K562 (cell line): Measurements from ENCODE around the gene KMO. TPM values are rescaled to one million over a fixed set of nuclear protein-coding genes. Genes with fewer than 3 reads are reported as not detected.

Experiments used
- CBX1 ChIP-seq: sonication (generic); IDR thresholded peaks from 2 replicates; pipeline ENCODE4 v1.6.1; 2016; ENCODE audit warnings: antibody characterized with exemption, low read depth, mild to moderate bottlenecking
- ERF ChIP-seq: fragments of 450-650 bp; formaldehyde crosslinking; IDR thresholded peaks from 2 replicates; pipeline ENCODE4 v1.4.0; 2020; ENCODE audit warnings: mild to moderate bottlenecking, mixed read lengths
- FOS ChIP-seq: IDR thresholded peaks from 3 replicates; pipeline ENCODE4 v1.6.1; 2011; ENCODE audit not compliant: insufficient read length; ENCODE audit errors: extremely low read depth
- MAFF ChIP-seq: IDR thresholded peaks from 2 replicates; pipeline ENCODE4 v1.6.1; 2012; ENCODE audit warnings: low read length, improper control_type of control experiment
- MYC ChIP-seq, 2 experiments: fragments of 250-450 bp in 1 of 2; sonication (Bioruptor Pico) in 1 of 2; IDR thresholded peaks; 2 replicates each; pipeline versions ENCODE4 v1.5.1 to v1.6.1; 2012 to 2021; ENCODE audit warnings: low read depth in 2 of 2, borderline replicate concordance in 1 of 2, improper control_type of control experiment in 1 of 2, low read length in 1 of 2, mild to moderate bottlenecking in 1 of 2, moderate library complexity in 1 of 2
- NCOA1 ChIP-seq: fragments of 450-650 bp; IDR thresholded peaks from 2 replicates; pipeline ENCODE4 v1.6.1; 2016; ENCODE audit warnings: low read depth
- NR2C1 ChIP-seq, 2 experiments: fragments of 450-650 bp; IDR thresholded peaks; 2 replicates each; pipeline ENCODE4 v1.6.1; 2017; ENCODE audit warnings: mild to moderate bottlenecking in 2 of 2, antibody characterized with exemption in 1 of 2, inconsistent platforms in 1 of 2, missing compliant biosample characterization in 1 of 2, missing genetic modification characterization in 1 of 2
- SOX6 ChIP-seq: fragments of 450-650 bp; IDR thresholded peaks from 2 replicates; pipeline ENCODE4 v1.6.1; 2014; ENCODE audit warnings: mild to moderate bottlenecking
- SREBF1 ChIP-seq: fragments of 150-350 bp; IDR thresholded peaks from 2 replicates; pipeline ENCODE4 v1.6.1; 2014; ENCODE audit warnings: antibody characterized with exemption, low read depth, low read length, borderline replicate concordance
- SRF ChIP-seq, 2 experiments: fragments of 250-450, 450-650 bp in 1 of 2; sonication (Bioruptor Pico) in 1 of 2; sonication (generic) in 1 of 2; formaldehyde crosslinking; IDR thresholded peaks; 2 replicates each; pipeline versions ENCODE4 v1.5.0 to v1.5.1; 2020 to 2022; ENCODE audit warnings: mild to moderate bottlenecking in 1 of 2, missing genetic modification reagents in 1 of 2
- ZC3H11A ChIP-seq: IDR thresholded peaks from 2 replicates; pipeline ENCODE4 v1.6.1; 2012; ENCODE audit warnings: low read depth, low read length, improper control_type of control experiment
- ZNF764 ChIP-seq: fragments of 250-450 bp; sonication (Bioruptor Pico); IDR thresholded peaks from 2 replicates; pipeline ENCODE4 v1.4.0; 2020; ENCODE audit warnings: low read depth, mild to moderate bottlenecking, moderate library complexity
- ZSCAN29 ChIP-seq: fragments of 450-650 bp; IDR thresholded peaks from 2 replicates; pipeline ENCODE4 v1.6.1; 2017
- polyA plus RNA-seq, 8 experiments: library from polyadenylated mRNA; depleted of rRNA in 4 of 8; stranded (reverse) in 5 of 8; unstranded in 3 of 8; fragments of >200 nt; fragmentation: Nextera tagmentation in 2 of 8; fragmentation: Illumina TruSeq in 1 of 8; extraction: Ambion mirVana in 2 of 8; extraction: Trizol in 1 of 8; gene quantifications; 2 replicates each; pipeline versions ENCODE4 v1.2.1 to v1.2.3, GENCODE V29; 2011 to 2014; ENCODE audit warnings: inconsistent platforms in 1 of 8, missing spikeins in 1 of 8
- total RNA-seq, 7 experiments: library from RNA; depleted of rRNA in 6 of 7; stranded (reverse); fragments of >200 nt in 6 of 7; fragmentation: Illumina TruSeq in 2 of 7; extraction: Trizol in 2 of 7; gene quantifications; 2 replicates each; pipeline versions ENCODE4 v1.2.1 to v1.2.3, GENCODE V29; 2011 to 2021; ENCODE audit warnings: low replicate concordance in 1 of 7
- TF ChIP-seq, protein P1 (sequence below): sonication (generic); formaldehyde crosslinking; IDR thresholded peaks from 2 replicates; pipeline ENCODE4 v1.8.0; 2023; ENCODE audit warnings: missing genetic modification reagents, mild to moderate bottlenecking, borderline replicate concordance
- TF ChIP-seq, protein P2 (sequence below): fragments of 250-450 bp; sonication (Bioruptor Pico); IDR thresholded peaks from 2 replicates; pipeline ENCODE4 v1.4.0; 2020; ENCODE audit warnings: mild to moderate bottlenecking
- TF ChIP-seq, protein P3 (sequence below): fragments of 450-650 bp; IDR thresholded peaks from 2 replicates; pipeline ENCODE4 v1.6.1; 2016; ENCODE audit warnings: antibody characterized with exemption
- TF ChIP-seq, protein P4 (sequence below): fragments of 450-650 bp; IDR thresholded peaks from 2 replicates; pipeline ENCODE4 v1.6.1; 2016

Gene KMO
- total and polyA plus RNA-seq, 9 of the 15 experiments (the other 6 are each of a cell fraction or from before 2014, with no cell fraction given) = 0.01 to 0.11 (median 0.01) TPM; not detected in 6

DNA sequence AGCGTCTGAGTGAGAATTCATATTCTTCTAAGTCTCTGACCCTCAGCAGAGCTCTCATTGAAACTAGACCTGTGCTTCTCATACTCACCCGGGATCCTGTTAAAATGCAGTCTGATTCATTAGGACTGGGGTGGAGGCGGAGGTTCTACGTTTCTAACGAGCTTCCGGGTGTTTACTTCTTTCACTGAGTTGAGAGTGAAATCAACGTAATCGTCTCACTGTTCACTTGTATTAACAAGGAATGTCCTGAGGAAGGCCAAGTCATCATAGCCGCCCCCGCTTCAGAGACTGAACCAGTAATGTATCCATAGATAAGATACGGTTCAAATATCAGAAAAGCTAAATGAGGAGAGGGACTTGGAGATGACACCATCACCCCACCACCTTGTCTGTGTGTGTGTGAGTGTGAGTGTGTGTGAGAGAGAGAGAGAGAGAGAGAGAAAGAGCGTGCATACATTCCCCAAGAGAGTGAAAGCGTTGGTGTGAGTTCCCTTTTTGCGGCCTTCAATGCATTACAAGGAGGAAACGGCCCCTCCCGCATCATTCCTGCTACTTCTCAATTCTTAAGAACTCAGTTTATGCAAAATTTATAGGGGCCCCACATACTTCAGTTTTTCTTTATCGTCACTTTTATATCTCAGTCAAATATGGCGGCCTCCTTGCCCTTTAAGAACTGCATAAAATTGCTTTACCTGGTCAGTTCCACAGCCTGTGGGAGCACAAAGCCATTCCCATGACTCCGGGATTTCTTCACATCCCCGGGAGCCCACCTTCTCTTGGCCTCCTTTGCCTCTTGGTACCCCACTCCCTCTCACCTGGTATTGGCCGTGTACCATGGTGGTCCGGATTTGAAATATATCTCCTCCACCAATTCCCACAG, 19.8 kb downstream of the KMO start (continued):
- TF ChIP-seq, protein P1, sequence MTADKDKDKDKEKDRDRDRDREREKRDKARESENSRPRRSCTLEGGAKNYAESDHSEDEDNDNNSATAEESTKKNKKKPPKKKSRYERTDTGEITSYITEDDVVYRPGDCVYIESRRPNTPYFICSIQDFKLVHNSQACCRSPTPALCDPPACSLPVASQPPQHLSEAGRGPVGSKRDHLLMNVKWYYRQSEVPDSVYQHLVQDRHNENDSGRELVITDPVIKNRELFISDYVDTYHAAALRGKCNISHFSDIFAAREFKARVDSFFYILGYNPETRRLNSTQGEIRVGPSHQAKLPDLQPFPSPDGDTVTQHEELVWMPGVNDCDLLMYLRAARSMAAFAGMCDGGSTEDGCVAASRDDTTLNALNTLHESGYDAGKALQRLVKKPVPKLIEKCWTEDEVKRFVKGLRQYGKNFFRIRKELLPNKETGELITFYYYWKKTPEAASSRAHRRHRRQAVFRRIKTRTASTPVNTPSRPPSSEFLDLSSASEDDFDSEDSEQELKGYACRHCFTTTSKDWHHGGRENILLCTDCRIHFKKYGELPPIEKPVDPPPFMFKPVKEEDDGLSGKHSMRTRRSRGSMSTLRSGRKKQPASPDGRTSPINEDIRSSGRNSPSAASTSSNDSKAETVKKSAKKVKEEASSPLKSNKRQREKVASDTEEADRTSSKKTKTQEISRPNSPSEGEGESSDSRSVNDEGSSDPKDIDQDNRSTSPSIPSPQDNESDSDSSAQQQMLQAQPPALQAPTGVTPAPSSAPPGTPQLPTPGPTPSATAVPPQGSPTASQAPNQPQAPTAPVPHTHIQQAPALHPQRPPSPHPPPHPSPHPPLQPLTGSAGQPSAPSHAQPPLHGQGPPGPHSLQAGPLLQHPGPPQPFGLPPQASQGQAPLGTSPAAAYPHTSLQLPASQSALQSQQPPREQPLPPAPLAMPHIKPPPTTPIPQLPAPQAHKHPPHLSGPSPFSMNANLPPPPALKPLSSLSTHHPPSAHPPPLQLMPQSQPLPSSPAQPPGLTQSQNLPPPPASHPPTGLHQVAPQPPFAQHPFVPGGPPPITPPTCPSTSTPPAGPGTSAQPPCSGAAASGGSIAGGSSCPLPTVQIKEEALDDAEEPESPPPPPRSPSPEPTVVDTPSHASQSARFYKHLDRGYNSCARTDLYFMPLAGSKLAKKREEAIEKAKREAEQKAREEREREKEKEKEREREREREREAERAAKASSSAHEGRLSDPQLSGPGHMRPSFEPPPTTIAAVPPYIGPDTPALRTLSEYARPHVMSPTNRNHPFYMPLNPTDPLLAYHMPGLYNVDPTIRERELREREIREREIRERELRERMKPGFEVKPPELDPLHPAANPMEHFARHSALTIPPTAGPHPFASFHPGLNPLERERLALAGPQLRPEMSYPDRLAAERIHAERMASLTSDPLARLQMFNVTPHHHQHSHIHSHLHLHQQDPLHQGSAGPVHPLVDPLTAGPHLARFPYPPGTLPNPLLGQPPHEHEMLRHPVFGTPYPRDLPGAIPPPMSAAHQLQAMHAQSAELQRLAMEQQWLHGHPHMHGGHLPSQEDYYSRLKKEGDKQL (CRISPR knock-in tag) = no peak
- TF ChIP-seq ZNF764 (CRISPR knock-in tag) = no peak
- TF ChIP-seq MYC (IDR thresholded peaks at IDR 0.05; ENCODE audit: low read depth, low read length) = peak; percentile 21; the same call in 1 of the 2 replicates
- no peak for TF ChIP-seq MYC (CRISPR knock-in tag; IDR thresholded peaks at IDR 0.05; ENCODE audit: borderline replicate concordance, low read depth)
- TF ChIP-seq SREBF1 = no peak
- TF ChIP-seq SOX6 = peak; percentile 74; the same call in 1 of the 2 replicates
- TF ChIP-seq ZSCAN29 = no peak
- TF ChIP-seq NCOA1 = 0 out of 2 replicates have a peak, but pooled peaks have one; percentile 39
- TF ChIP-seq, protein P2, sequence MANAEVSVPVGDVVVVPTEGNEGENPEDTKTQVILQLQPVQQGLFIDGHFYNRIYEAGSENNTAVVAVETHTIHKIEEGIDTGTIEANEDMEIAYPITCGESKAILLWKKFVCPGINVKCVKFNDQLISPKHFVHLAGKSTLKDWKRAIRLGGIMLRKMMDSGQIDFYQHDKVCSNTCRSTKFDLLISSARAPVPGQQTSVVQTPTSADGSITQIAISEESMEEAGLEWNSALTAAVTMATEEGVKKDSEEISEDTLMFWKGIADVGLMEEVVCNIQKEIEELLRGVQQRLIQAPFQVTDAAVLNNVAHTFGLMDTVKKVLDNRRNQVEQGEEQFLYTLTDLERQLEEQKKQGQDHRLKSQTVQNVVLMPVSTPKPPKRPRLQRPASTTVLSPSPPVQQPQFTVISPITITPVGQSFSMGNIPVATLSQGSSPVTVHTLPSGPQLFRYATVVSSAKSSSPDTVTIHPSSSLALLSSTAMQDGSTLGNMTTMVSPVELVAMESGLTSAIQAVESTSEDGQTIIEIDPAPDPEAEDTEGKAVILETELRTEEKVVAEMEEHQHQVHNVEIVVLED (CRISPR knock-in tag) = peak; percentile 45; the same call in 1 of the 2 replicates
- TF ChIP-seq SRF (CRISPR knock-in tag; IDR thresholded peaks at IDR 0.05) = no peak
- 0 out of 2 replicates have a peak, but pooled peaks have one; percentile 51 for TF ChIP-seq ERF (CRISPR knock-in tag)
- TF ChIP-seq FOS = no peak
- TF ChIP-seq, protein P3, sequence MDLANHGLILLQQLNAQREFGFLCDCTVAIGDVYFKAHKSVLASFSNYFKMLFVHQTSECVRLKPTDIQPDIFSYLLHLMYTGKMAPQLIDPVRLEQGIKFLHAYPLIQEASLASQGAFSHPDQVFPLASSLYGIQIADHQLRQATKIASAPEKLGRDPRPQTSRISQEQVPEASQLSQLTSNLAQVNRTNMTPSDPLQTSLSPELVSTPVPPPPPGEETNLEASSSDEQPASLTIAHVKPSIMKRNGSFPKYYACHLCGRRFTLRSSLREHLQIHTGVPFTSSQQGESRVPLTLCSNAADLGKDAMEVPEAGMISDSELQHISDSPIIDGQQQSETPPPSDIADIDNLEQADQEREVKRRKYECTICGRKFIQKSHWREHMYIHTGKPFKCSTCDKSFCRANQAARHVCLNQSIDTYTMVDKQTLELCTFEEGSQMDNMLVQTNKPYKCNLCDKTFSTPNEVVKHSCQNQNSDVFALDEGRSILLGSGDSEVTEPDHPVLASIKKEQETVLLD = peak; percentile 57; the same call in 1 of the 2 replicates
- TF ChIP-seq MAFF = peak; percentile 26; the same call in 1 of the 2 replicates
- TF ChIP-seq ZC3H11A = no peak
- TF ChIP-seq, protein P4, sequence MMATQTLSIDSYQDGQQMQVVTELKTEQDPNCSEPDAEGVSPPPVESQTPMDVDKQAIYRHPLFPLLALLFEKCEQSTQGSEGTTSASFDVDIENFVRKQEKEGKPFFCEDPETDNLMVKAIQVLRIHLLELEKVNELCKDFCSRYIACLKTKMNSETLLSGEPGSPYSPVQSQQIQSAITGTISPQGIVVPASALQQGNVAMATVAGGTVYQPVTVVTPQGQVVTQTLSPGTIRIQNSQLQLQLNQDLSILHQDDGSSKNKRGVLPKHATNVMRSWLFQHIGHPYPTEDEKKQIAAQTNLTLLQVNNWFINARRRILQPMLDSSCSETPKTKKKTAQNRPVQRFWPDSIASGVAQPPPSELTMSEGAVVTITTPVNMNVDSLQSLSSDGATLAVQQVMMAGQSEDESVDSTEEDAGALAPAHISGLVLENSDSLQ = peak; percentile 10; the same call in 1 of the 2 replicates
- TF ChIP-seq CBX1 = 0 out of 2 replicates have a peak, but pooled peaks have one; percentile 33
- TF ChIP-seq NR2C1 (IDR thresholded peaks at IDR 0.05) = no peak
- 0 out of 2 replicates have a peak, but pooled peaks have one; percentile 18 for TF ChIP-seq NR2C1 (tag; IDR thresholded peaks at IDR 0.05)
